GM13976 (cell line): ENCODE results near the gene GABBR2.

Experiments used
- DNase-seq: peaks from one replicate; pipeline ENCODE4 v3.0.0; 2012; ENCODE audit warnings: low spot score
- CTCF ChIP-seq: IDR thresholded peaks from 2 replicates; pipeline ENCODE4 v1.5.1; 2012; ENCODE audit warnings: borderline replicate concordance, mild to moderate bottlenecking; ENCODE audit not compliant: insufficient read depth; ENCODE audit errors: extremely low read depth, missing control alignments, control extremely low read depth
- in situ Hi-C: fragments of 300-500 bp; cut with MboI; formaldehyde crosslinking; loops from one replicate; pipeline ENCODE4 v1.12.0; 2022; ENCODE audit warnings: low sequenced_read_pairs, mixed read lengths, inconsistent platforms; ENCODE audit not compliant: unreplicated experiment

GABBR2 gene

GRCh38 chr9:98538626-98539031, 170.1 kb downstream of the GABBR2 start:
- no peak for DNase-seq
- no peak for TF ChIP-seq CTCF
- in situ Hi-C loops = loop anchor here (25.0 kb wide), 1 partner anchor 224 kb away; no protein-coding TSS in a partner anchor

- DNase-seq = no peak
- in situ Hi-C loops = loop anchor here (25.0 kb wide), 1 partner anchor 224 kb away; no protein-coding TSS in a partner anchor
- TF ChIP-seq CTCF = no peak
Observed at GRCh38 chr9:98538203-98538602, 170.5 kb downstream of the GABBR2 start.

- peak; percentile 46 for TF ChIP-seq CTCF
- in situ Hi-C loops = loop anchor here (25.0 kb wide), 1 partner anchor 226 kb away; no protein-coding TSS in a partner anchor
- peak; percentile 65 for DNase-seq
Observed at GRCh38 chr9:98536542-98537173, 172.1 kb downstream of the GABBR2 start.

GRCh38 chr9:98533866-98534265, 174.9 kb downstream of the GABBR2 start:
- no peak for DNase-seq
- TF ChIP-seq CTCF = no peak
- in situ Hi-C loops = loop anchor here (25.0 kb wide), 1 partner anchor 228 kb away; no protein-coding TSS in a partner anchor

GRCh38 chr9:98533132-98533531, 175.6 kb downstream of the GABBR2 start:
- no peak for DNase-seq
- TF ChIP-seq CTCF = no peak
- in situ Hi-C loops = loop anchor here (25.0 kb wide), 1 partner anchor 229 kb away; no protein-coding TSS in a partner anchor

- TF ChIP-seq CTCF = no peak
- in situ Hi-C loops = loop anchor here (25.0 kb wide), 1 partner anchor 230 kb away; no protein-coding TSS in a partner anchor
- no peak for DNase-seq
Observed at GRCh38 chr9:98532574-98532973, 176.2 kb downstream of the GABBR2 start.
